ENCODE measurements around the gene PLD5. TPM values are rescaled to one million over a fixed set of nuclear protein-coding genes. Genes with fewer than 3 reads are reported as not detected.
"Not testable (repeated sequence)": the region's sequence is repeated elsewhere in the genome, so short reads cannot be mapped to it uniquely, and the experiment has no call there.

Gene PLD5
- polyA plus RNA-seq, 1 donor: 1.4 TPM

GRCh38 chr1:242416657-242417056, 107.8 kb downstream of the PLD5 start:
- DNase-seq: no peak

- DNase-seq: no peak
Measured at GRCh38 chr1:242412921-242413320, 111.6 kb downstream of the PLD5 start.

- DNase-seq: no peak
Measured at GRCh38 chr1:242411901-242412300, 112.6 kb downstream of the PLD5 start.

- DNase-seq: no peak
Measured at GRCh38 chr1:242405947-242406346, 118.5 kb downstream of the PLD5 start.

- DNase-seq: no peak
Measured at GRCh38 chr1:242404296-242404695, 120.2 kb downstream of the PLD5 start.

GRCh38 chr1:242402956-242403355, 121.5 kb downstream of the PLD5 start:
- no peak for DNase-seq

- no peak for DNase-seq
Measured at GRCh38 chr1:242401937-242402336, 122.6 kb downstream of the PLD5 start.

- DNase-seq: no peak
Measured at GRCh38 chr1:242398351-242398750, 126.1 kb downstream of the PLD5 start.

- DNase-seq: no peak
Measured at GRCh38 chr1:242391896-242392295, 132.6 kb downstream of the PLD5 start.

GRCh38 chr1:242376121-242376520, 148.4 kb downstream of the PLD5 start:
- DNase-seq: not testable (repeated sequence)

- DNase-seq: not testable (repeated sequence)
Measured at GRCh38 chr1:242350446-242350845, 174.1 kb downstream of the PLD5 start.

- no peak for DNase-seq
Measured at GRCh38 chr1:242349636-242350035, 174.9 kb downstream of the PLD5 start.

- DNase-seq: not testable (repeated sequence)
Measured at GRCh38 chr1:242330865-242331264, 193.6 kb downstream of the PLD5 start.

GRCh38 chr1:242327381-242327780, 197.1 kb downstream of the PLD5 start:
- not testable (repeated sequence) for DNase-seq

GRCh38 chr1:242321981-242322380, 202.5 kb downstream of the PLD5 start:
- DNase-seq: not testable (repeated sequence)

GRCh38 chr1:242318140-242318539, 206.4 kb downstream of the PLD5 start:
- DNase-seq: no peak

- not testable (repeated sequence) for DNase-seq
Measured at GRCh38 chr1:242314865-242315264, 209.6 kb downstream of the PLD5 start.

- DNase-seq: not testable (repeated sequence)
Measured at GRCh38 chr1:242314085-242314649, 210.3 kb downstream of the PLD5 start.

GRCh38 chr1:242308681-242309080, 215.8 kb downstream of the PLD5 start:
- DNase-seq: not testable (repeated sequence)

- DNase-seq: not testable (repeated sequence)
Measured at GRCh38 chr1:242293781-242294180, 230.7 kb downstream of the PLD5 start.

GRCh38 chr1:242288067-242288466, 236.4 kb downstream of the PLD5 start:
- DNase-seq: not testable (repeated sequence)

GRCh38 chr1:242282758-242283485, 241.6 kb downstream of the PLD5 start:
- not testable (repeated sequence) for DNase-seq

- not testable (repeated sequence) for DNase-seq
Measured at GRCh38 chr1:242278406-242278805, 246.1 kb downstream of the PLD5 start.

- DNase-seq: not testable (repeated sequence)
Measured at GRCh38 chr1:242276769-242277168, 247.7 kb downstream of the PLD5 start.

All from hindlimb muscle (tissue), 1 donor.